Measurements from ENCODE around the gene LRP1B. TPM values are rescaled to one million over a fixed set of nuclear protein-coding genes. Genes with fewer than 3 reads are reported as not detected.
"Not testable (repeated sequence)": the region's sequence is repeated elsewhere in the genome, so short reads cannot be mapped to it uniquely, and the experiment has no call there.

The LRP1B gene
- polyA plus RNA-seq, 5 donors, result 0.54 to 1.8 (median 0.81) TPM

DNA sequence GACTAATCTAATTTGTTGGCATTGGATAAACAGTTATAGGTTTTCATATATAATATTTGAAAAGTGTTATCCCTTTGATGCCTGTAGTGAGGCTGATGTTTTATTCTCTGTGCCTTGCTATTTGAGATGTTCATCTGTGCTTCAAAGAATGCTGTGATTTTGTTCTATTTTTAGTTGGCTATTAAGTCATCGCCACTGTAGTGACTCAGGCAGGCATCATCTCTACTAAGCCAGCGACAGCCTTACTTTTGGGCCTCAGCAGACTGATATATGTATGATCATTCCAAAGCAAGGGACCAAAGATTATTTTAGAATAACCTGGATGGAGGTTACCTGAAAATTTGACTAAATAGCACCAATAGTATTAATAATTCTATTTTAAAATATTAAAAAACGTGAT lies 1676.1 kb downstream of the LRP1B start:
- no peak for DNase-seq

DNA sequence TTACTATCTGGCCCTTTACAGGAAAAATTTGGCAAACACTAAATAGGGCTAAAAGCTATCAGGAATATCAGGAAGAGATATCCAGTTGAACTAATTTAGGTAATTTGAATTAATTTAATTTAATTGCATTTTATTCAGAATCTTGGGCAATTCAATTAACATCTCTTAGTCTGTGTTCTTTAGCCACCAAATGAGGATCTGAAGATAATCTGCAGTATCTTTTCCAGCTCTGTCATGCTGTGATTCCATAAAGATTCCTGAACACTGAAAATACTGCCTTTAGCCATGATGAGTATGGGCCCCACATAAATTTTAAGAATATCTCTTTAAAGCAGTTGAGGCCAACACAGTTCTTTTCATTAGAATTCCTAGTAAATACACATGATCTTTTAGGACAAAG lies 1679.5 kb downstream of the LRP1B start:
- DNase-seq, result no peak

DNA sequence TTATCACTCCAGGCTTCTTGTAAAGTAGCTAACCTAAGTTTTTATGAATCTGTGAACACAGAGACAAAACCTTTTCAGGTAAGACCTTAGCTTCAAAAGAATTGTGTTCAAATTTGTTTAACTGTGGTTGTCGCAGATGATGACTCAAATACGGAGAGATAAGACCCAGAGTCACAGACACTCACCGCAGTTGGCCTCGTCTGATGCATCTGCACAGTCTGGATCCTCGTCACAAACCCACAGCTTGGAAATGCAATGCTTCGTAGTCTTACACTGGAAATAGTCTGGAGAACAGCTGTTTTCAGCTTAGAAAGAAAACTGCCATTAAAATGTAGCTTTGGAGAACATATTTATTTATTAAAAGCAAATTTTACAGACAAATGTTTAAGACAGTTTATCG lies 1688.5 kb downstream of the LRP1B start:
- no peak for DNase-seq

DNA sequence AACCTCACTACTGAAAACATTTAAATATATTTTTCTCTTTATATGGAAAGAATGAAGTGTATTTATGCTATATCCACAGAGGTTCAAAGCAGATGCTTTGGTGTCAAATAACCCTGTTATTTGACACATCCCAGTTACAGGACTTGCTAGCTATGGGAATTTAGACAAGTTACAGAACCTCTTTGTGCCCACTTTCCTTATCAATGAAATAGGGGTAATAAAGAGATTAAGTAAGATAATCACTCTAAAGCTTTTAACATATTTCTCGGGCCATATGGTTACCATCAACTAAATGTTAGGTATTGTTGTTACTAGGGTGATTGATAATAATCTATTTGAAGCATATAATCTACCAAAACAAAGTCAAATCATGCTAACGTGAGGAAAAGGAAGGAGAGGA lies 1690.0 kb downstream of the LRP1B start:
- no peak for DNase-seq

DNA sequence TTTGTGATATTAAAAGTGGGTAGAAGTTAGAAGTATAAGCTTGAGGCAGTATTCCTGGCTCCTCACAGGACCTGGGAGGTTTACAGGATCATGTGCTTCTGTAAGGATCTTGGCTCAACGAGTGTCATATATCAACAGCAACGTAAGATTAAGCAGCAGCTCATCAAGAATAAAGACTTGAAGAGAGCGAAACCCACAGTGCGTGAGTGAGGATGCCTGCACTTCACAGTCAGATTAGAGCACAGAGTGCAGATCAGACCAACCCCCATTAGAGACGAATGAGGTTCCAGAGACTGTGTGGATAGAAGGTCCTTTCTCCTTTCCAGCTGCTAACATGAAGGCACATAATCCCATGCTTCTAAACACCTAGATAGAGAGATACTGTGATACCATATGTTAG lies 1693.9 kb downstream of the LRP1B start:
- no peak for DNase-seq

DNA sequence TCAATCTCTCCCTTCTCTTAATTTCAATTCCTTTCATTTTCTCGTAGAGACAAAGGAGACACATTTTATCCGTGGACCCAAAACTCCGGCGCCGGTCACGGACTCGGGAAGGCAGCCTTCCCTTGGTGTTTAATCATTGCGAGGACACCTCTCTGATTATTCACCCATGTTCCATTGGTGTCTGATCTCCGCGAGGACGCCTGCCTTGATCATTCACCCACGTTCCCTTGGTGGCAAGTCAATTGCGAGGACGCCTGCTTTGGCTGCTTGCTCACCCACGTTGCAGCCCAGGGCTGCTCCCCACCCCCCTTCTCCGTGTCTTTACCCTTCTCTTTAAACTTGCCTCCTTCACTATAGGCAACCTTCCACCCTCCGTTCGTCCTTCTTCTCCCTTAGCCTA lies 1703.8 kb downstream of the LRP1B start:
- DNase-seq, result not testable (repeated sequence)

DNA sequence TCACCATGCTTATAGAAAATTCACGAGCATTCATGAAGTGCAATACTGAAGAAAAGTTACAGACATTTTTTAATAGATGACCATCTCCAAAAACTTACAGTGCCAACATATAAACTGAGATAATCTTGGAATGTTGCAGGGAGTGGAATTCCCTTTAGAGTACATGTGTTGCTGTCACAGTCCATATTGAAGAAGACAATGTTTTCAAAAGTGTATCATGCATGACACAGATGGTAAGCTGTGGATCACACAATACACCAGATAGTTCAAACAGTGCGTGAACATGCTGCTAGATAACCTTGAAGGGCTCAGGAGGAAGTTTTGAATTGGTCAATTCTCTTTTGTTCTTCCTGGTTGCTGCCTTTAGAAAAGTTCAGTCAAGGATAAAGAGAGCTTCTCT lies 1706.3 kb downstream of the LRP1B start:
- DNase-seq, result no peak

DNA sequence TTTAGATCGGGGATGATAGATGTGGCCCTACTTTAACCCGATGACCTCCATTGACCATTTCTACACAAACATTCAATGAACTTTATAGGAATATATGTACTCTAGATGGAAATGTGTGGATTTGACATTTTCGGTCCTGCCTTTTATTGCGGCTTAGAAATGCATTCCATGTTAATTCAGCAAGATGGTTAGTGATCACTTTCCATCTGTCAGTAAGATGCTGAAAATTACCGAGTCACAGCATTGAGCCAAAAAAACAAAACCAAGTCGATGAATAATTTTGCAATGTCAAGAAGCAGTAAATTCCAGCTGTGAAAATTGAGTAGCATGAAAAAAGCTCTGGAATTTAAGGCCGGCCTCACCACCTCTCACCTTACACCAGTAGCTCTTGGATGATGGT lies 1708.1 kb downstream of the LRP1B start:
- DNase-seq, result no peak

DNA sequence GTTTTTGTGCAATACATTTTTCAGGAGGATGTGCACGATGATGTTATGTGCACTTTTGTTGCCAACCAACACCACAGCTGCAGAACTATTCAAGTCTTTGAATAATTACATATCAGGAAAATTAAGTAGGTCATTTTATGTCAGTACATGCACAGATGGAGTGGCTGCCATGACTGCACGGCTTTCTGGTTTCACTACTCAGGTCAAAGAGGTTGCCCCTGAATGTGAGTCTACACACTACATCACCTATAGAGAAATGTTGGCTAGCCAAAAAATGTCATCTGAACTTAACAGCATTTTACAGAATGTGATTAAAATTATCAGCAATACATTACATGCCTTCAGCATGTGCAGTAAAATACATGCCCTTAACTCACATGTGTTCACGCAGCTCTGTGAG lies 1713.3 kb downstream of the LRP1B start:
- no peak for DNase-seq

DNA sequence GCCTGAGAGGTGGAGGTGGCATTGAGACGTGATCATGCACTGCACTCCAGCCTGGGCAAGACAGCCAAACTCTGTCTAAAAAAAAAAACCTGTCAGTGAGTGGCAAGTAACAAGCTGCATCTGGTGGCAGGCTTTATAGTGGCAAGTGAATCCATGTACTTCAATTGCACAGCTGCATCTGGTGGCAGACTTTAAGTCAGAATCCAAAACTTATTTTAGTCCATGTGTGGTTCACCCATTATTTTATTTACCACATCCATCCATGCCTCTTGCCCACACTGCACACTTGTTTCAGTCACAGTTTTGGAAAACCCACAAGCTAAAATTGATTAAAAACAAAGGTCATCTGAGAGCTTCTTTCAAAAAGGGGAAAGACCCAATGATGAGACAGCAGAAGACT lies 1714.2 kb downstream of the LRP1B start:
- DNase-seq, result no peak

DNA sequence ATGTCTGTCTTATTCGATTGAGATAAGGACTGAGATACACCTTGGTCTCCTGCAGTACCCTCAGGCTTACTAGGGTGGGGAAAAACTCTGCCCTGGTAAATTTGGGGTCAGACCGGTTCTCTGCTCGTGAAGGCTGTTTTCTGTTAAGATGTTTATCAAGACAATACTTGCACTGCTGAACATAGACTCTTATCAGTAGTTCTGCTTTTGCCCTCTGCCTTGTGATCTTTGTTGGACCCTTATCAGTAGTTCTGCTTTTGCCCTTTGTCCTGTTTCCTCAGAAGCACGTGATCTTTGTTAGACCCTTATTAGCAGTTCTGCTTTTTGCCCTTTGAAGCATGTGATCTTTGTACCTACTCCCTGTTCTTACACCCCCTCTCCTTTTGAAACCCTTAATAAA lies 1715.8 kb downstream of the LRP1B start:
- DNase-seq, result not testable (repeated sequence)

DNA sequence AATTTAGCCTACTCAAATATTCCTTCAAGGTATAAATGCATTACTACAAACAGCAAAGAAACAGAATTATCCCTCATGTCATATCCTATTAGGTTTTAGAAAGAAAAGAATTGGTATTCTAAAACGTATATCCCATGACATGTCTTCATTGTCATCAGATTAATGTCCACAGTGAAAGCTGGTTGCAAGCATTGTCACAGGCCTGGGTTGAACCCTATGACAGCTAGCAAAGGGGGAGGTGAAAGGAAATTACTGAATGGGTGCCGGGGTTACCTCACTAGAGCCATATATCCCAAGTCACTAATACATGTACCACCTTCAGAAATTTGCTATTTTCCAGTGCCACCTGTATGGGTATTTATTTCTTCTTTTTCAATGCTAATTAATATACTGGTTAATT lies 1720.1 kb downstream of the LRP1B start:
- DNase-seq, result no peak

DNA sequence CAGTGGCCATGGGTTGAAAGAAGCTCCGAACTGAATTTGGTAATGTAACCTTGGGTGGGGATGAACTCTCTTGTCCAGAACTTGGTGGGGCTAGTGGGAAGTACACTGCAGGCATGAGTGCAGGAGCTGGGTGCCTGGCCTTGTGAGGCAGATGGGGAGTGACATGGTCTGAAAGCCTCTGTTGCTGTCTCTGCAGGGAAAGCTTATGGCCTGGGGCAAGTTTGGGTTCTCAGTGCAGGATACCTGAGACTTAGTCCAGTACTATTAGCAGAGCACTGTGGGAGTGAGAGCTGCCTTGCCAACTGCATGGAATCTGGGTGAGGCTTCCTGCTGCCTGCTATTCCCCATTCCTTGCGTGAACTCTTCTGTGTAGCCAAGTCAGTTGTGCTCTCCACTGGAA lies 1729.8 kb downstream of the LRP1B start:
- no peak for DNase-seq

DNA sequence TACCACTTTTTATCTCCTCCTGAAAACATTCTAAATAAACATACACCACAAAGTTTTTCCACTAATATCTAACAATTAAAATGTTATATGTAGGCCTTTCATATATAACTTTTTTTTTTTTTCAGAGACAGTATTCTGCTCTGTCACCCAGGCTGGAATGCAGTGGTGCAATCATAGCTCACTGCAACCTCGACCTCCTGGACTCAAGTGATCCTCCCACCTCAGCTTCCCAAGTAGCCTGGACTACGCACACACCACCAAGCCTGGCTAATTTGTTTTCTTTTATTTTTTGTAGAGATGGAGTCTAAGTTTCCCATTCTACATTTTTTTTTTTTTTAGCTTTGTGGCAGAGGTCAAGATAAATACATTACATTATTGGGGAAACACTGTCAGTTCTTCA lies 1738.0 kb downstream of the LRP1B start:
- DNase-seq, result no peak

DNA sequence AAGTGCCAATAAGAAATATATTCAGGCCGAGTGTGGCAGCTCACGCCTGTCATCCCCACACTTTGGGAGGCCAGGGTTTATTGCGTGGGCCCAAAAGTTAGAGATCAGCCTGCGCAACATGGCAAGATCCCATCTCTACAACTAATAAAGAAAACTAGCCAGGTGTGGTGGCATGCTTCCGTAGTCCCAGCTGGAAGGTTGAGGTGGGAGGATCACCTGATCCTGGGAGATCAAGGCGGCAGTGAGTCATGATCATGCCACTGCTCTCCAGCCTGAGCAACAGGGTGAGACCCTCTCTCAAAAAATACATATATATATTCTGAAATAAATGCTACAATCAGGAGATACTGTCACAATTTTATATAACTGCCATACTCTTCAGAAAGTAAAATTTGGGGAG lies 1745.9 kb downstream of the LRP1B start:
- no peak for DNase-seq

DNA sequence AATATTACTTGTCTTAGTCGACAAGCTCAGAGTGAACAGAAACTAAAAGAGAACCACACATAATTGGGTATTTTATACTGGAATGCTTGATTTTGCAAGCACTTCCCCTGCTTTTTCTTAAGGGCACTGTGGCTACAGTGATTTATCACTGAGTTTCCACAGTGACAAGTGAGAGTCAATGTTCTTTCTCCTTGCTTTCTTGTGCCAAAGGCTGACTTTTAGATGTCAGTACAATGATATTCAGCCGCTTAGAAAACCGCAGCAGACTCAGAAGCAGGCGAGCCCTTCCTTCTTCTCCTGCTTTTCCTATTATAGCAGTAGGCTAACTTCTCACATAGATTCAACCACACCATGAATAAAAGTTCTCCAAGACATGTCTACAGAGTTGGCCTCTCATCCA lies 1747.0 kb downstream of the LRP1B start:
- DNase-seq, result no peak

DNA sequence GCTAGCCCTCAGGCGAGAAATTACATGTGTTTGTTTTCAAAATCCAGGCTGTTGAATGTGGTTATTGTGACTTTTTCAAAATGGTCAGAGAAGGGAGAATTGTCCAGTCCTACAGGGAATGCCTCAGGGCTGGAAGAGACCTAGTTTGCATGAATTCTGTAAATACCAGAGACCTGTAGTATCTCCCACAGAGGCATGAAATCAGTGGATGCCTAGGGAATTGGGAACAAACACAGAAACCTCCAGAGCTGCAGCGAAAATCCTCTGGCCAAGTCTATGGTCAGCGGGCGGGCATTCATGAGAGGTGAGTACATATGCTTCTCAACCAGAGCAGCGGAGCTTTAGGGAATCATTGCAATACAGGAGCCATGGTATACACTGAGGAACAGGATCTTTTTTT lies 1754.1 kb downstream of the LRP1B start:
- no peak for DNase-seq

DNA sequence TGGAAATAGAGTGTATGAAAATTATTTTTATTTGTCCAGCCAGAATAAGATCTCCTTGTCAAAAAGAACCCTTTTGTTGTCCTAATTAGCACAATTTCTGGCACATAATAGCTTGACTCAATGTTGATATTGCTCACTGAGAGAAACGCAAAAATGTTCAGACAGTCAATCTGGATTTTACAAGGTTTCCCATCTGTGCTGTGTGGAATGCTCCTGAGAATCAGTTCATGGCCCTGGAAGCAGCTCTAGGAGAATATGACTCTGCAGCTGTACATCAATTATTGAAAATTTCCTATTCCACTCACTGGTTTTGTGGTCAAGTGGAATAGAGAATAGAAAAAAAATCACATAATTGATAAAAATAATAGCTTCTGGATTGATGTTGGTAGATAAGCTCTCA lies 1767.7 kb downstream of the LRP1B start:
- no peak for DNase-seq

DNA sequence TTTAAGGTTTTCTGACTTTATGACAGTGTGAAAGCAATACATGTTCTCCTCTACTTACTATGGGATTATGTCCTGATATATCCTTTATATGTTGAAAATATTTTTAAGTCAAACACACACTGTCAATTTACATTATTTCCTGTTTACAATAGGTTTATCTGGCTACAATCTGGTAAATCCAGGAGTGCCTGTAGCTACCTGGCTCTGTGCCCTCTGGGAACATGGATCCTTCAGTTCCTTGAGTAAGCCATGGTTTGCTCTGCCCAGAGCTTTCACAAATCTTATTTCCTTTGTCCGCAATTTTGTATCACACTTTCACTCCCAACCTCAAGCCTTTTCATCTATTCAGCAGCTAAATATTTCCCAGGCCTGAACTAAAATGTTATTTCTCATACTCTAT lies 1768.5 kb downstream of the LRP1B start:
- no peak for DNase-seq

DNA sequence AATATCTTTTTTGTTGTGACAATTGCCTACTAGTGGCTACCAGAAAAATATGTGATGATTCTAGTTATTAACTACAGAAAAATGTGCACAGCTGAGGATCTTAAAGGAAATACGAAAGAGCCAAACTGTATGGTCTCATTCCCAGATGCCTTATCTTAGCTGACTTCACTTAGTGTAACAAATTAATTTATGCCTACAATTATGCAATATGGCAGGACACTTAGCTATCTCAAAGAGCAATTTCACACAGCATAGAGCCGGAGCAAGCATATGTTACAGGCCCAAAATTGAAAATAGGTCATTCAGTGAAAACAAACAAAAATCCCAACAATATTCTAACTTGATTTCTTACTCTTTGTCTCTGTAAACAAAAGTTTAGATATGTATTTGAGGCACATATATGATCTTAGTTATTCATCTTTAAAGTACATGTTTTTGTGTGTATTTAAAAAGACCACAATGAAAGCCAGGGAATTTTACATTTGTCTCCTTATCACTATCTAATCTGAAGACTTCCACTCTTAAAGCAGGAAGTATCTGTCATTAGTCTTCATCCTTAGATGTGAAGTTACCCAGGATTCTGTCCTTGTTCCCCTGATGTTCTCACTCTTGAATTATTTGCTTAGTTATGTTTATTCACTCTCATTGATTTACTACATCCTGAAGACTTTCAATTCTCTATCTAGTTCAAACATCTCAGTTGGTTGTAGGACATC lies 1771.6 kb downstream of the LRP1B start:
- DNase-seq, result peak in 1 of 2 donors; percentile 6

DNA sequence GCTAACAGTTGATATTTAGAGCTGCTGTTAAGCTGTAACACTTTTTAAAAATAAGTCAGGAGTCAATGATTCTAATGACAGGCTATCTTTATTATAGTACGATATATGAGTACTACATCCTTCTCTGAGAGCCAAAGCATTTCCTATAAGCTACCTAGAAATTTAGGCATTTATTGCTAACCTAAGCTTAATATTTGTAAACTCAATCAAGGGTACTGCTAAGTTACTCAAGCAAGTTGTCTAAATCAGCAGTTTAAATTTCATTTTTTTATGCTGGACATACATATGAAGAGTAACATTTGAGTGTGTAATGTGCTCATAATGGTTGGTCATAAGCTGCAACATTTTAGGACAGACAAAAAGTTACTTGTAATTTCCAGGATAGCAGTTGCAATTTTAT lies 1774.1 kb downstream of the LRP1B start:
- no peak for DNase-seq

DNA sequence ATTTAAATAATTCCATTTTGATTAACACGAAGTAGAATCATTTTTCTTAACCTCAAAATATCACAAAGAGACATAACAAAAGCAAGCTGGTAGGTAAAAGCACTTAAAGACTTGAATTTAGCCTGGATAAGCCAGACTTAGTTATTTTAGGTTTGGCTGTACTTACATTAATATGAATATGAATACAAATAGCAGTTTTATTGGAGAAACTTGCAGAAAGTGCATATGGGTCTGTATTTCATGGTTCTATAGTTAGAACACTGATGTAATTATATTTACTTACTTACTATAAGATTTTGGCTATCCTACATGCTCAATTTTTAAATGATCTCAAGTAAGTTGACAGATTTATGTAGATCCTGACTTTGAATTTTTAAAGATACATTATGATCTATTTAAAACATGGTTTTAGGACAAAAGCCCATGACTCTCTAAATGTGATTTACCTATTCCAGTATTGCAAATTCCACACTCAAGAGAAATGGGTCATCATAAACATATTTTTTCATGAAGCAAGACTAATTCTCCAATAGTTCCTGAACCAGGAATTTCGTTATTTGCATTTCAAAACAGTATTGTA lies 1775.2 kb downstream of the LRP1B start:
- no peak for DNase-seq

DNA sequence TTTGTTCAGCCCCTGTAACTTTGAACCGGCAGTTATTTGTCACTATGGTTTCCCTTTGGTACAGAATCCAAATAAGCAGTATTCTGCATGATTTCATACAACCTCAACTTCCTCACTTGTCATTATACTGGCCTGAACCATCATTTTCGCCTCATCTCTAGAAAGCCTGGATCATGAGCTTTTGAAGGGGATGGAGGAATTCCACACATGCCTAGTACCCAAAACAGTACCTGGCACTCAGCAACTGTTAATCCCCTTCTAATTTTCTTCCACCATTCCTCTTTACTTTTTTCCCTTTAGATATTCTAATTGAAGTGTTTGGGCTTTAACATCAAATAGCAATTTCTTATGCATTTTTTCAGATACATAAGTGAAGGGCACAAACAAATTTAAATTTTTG lies 1776.3 kb downstream of the LRP1B start:
- no peak for DNase-seq

DNA sequence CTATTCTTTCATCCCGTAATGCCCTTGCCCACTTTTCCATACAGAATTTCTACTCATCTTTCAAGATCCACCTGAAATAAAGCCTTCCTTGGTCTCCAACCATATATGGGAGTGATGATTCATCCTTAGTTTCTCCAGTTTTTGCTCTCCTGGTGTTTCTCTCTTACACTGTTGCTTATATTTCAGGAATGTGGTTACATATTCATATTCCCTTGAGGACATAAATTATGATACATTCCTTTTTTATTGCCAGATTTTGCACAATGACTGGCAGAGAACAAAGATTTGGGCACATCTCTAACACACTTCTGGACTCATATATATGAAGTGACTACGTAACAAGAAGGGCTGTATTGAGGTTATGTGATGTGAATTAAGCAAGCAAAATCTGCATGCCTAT lies 1777.3 kb downstream of the LRP1B start:
- no peak for DNase-seq

Measured in right lung (tissue), 5 donors.